IMR-90 (cell line): ENCODE data around the gene CYRIA. TPM values are rescaled to one million over a fixed set of nuclear protein-coding genes. Genes with fewer than 3 reads are reported as not detected.

ENCODE experiments used
- ATAC-seq: fragments of 200-7000 bp; cut with Tn5 transposase; 2 replicates; pipeline ENCODE4 v1.9.1; 2020; ENCODE audit warnings: low read depth, mild to moderate bottlenecking, moderate library complexity
- BruUV-seq: library from RNA; stranded (reverse); fragments of 400-500 nt; replicated peaks from 2 replicates; lab custom pipeline; 2021; lab: Mats Ljungman, UMichigan
- CTCF ChIA-PET: fragments of 300-600 bp; formaldehyde crosslinking; extraction: SDS; loops from one replicate; lab custom pipeline; 2021; ENCODE audit warnings: antibody characterized with exemption; lab: Yijun Ruan, JAX
- POLR2A ChIA-PET: fragments of 300-600 bp; sonication (Branson Sonifier 250); formaldehyde crosslinking; loops from one replicate; lab custom pipeline; 2022; ENCODE audit warnings: antibody characterized with exemption; ENCODE audit not compliant: unreplicated experiment; lab: Charles Lee
- DNase-seq: peaks from one replicate; pipeline ENCODE4 v3.0.0; 2013
- H2AFZ ChIP-seq: replicated peaks from 2 replicates; pipeline ENCODE3; 2013; ENCODE audit warnings: low read length, mild to moderate bottlenecking; ENCODE audit not compliant: poor library complexity
- H2AK5ac ChIP-seq: 2 replicates; pipeline ENCODE4 v1.6.1; 2013; ENCODE audit warnings: low read depth, low read length, inconsistent platforms
- H2AK9ac ChIP-seq: replicated peaks from 2 replicates; pipeline ENCODE3; 2013; ENCODE audit warnings: mild to moderate bottlenecking, low read depth, low read length, moderate library complexity; ENCODE audit not compliant: poor library complexity
- H2BK120ac ChIP-seq: 2 replicates; pipeline ENCODE4 v1.6.1; 2013; ENCODE audit warnings: low read depth, low read length, inconsistent platforms
- H2BK15ac ChIP-seq: 3 replicates; pipeline ENCODE4 v1.6.1; 2013; ENCODE audit warnings: low read depth, low read length, inconsistent platforms
- H2BK20ac ChIP-seq: 2 replicates; pipeline ENCODE4 v1.6.1; 2013; ENCODE audit warnings: low read depth, mild to moderate bottlenecking, inconsistent platforms, low read length, moderate library complexity
- H2BK5ac ChIP-seq: 2 replicates; pipeline ENCODE4 v1.6.1; 2013; ENCODE audit warnings: mild to moderate bottlenecking, low read depth, low read length, inconsistent platforms; ENCODE audit not compliant: poor library complexity, severe bottlenecking
- H3K14ac ChIP-seq: replicated peaks from 2 replicates; pipeline ENCODE4 v1.6.1; 2013; ENCODE audit warnings: low read depth, low read length, inconsistent platforms
- H3K18ac ChIP-seq: 2 replicates; pipeline ENCODE4 v1.6.1; 2013; ENCODE audit warnings: low read depth, low read length, control low read depth
- H3K23ac ChIP-seq: 2 replicates; pipeline ENCODE4 v1.6.1; 2013; ENCODE audit warnings: low read depth, low read length, inconsistent platforms
- H3K27ac ChIP-seq: 2 replicates; pipeline ENCODE4 v1.5.1; 2013; ENCODE audit warnings: mild to moderate bottlenecking, control low read depth, low read length; ENCODE audit not compliant: insufficient read depth
- H3K27me3 ChIP-seq: 2 replicates; pipeline ENCODE4 v1.6.1; 2013; ENCODE audit warnings: low read length; ENCODE audit not compliant: control insufficient read depth, insufficient read depth
- H3K36me3 ChIP-seq: 2 replicates; pipeline ENCODE4 v1.6.1; 2013; ENCODE audit warnings: low read length, mixed read lengths; ENCODE audit not compliant: control insufficient read depth, insufficient read depth
- H3K4ac ChIP-seq: 2 replicates; pipeline ENCODE4 v1.6.1; 2013; ENCODE audit warnings: low read depth, low read length, inconsistent platforms
- H3K4me1 ChIP-seq: 2 replicates; pipeline ENCODE4 v1.6.1; 2013; ENCODE audit warnings: low read length, mixed read lengths; ENCODE audit not compliant: control insufficient read depth, insufficient read depth
- H3K4me2 ChIP-seq: 2 replicates; pipeline ENCODE4 v1.6.1; 2013; ENCODE audit warnings: low read depth, mild to moderate bottlenecking, control low read depth, low read length, moderate library complexity
- H3K4me3 ChIP-seq: 2 replicates; pipeline ENCODE4 v1.5.1; 2013; ENCODE audit warnings: low read depth, mild to moderate bottlenecking, control low read depth, low read length, moderate library complexity; ENCODE audit not compliant: insufficient read depth
- H3K56ac ChIP-seq: 2 replicates; pipeline ENCODE4 v1.6.1; 2013; ENCODE audit warnings: low read length, inconsistent platforms; ENCODE audit not compliant: insufficient read depth; ENCODE audit errors: extremely low read depth
- H3K79me1 ChIP-seq, 2 experiments: 2 replicates each; pipeline ENCODE4 v1.6.1; 2013; ENCODE audit warnings: low read length in 2 of 2, inconsistent platforms in 1 of 2, low read depth in 1 of 2
- H3K9ac ChIP-seq: 2 replicates; pipeline ENCODE4 v1.6.1; 2013; ENCODE audit warnings: low read depth, low read length, control low read depth
- H3K9me1 ChIP-seq: 2 replicates; pipeline ENCODE4 v1.6.1; 2013; ENCODE audit warnings: low read length, inconsistent platforms; ENCODE audit not compliant: insufficient read depth
- H3K9me3 ChIP-seq: 2 replicates; pipeline ENCODE4 v1.6.1; 2013; ENCODE audit warnings: low read length; ENCODE audit not compliant: control insufficient read depth, insufficient read depth
- H4K20me1 ChIP-seq: 2 replicates; pipeline ENCODE4 v1.6.1; 2013; ENCODE audit warnings: low read length, inconsistent platforms; ENCODE audit not compliant: insufficient read depth
- H4K5ac ChIP-seq: 2 replicates; pipeline ENCODE4 v1.6.1; 2013; ENCODE audit warnings: mild to moderate bottlenecking, low read depth, low read length, control low read depth
- H4K8ac ChIP-seq, 2 experiments: 2 replicates each; pipeline ENCODE4 v1.6.1; 2013; ENCODE audit warnings: low read depth in 2 of 2, low read length in 2 of 2, control low read depth in 1 of 2, inconsistent platforms in 1 of 2
- H4K91ac ChIP-seq: 2 replicates; pipeline ENCODE4 v1.6.1; 2013; ENCODE audit warnings: low read depth, low read length, inconsistent platforms; ENCODE audit not compliant: insufficient read depth
- FOS ChIP-seq: fragments of 150-350 bp; IDR thresholded peaks from 2 replicates; pipeline ENCODE4 v1.6.1; 2016; ENCODE audit warnings: low read depth, low read length
- MAFK ChIP-seq: IDR thresholded peaks from 2 replicates; pipeline ENCODE4 v1.6.1; 2012; ENCODE audit warnings: low read depth, low read length, improper control_type of control experiment
- WGBS, 2 experiments: methylation state at CpG; one replicate each; pipeline versions ENCODE4 v1.1.5 to v1.1.7; 2013; ENCODE audit warnings: missing lambda C conversion rate in 2 of 2; ENCODE audit not compliant: insufficient read length in 1 of 2; ENCODE audit errors: extremely low coverage in 2 of 2; 5-methylcytosine and 5-hydroxymethylcytosine counted together
- dilution Hi-C: fragments of 300-500 bp; cut with HindIII; formaldehyde crosslinking; loops from one replicate; pipeline ENCODE4 v1.14.3; 2018; ENCODE audit warnings: low sequenced_read_pairs; ENCODE audit not compliant: unreplicated experiment
- in situ Hi-C: fragments of 300-500 bp; cut with MboI; formaldehyde crosslinking; loops from 3 replicates; pipeline ENCODE4 v1.14.3; 2019; ENCODE audit warnings: low sequenced_read_pairs, inconsistent platforms, mixed read lengths
- intact Hi-C: fragments of 100-400 bp; cut with micrococcal nuclease; formaldehyde crosslinking; loops from 2 replicates; pipeline ENCODE4 v1.10.0; 2022
- polyA plus RNA-seq, 3 experiments: library from polyadenylated mRNA; depleted of rRNA; stranded (reverse); fragments of >200 nt; gene quantifications; 2 replicates each; pipeline ENCODE4 v1.2.3, GENCODE V29; 2012; ENCODE audit warnings: low replicate concordance in 1 of 3
- total RNA-seq: library from RNA; depleted of rRNA; stranded (reverse); fragments of >200 nt; gene quantifications from 2 replicates; pipeline ENCODE4 v1.2.3, GENCODE V29; 2012

Gene CYRIA
- total and polyA plus RNA-seq, 2 of the 4 experiments (the other 2 are of a cell fraction) = 1.7 to 3.8 TPM

DNA sequence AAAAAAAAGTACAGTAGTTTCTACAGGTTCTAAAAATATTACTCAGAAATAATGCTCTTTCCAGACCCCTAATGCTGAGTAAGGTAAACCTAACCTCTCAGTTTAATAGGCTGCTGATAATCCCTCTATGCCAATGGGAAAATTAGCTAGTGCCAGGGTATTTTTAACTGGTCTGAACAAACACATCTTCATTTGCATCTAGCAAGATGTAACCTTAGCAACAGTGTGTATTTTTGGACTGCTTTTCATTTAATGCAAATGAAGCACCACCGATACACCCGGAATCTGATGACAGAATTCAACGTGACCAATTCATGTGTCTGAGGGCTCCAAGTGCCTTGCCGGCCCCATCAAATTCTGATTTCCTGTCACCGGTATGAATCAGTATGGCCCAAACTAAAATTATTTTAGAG lies 47.4 kb upstream of the CYRIA start:
- no peak overlapping the region for H2BK5ac ChIP-seq
- BruUV-seq = no TSS peak
- no peak overlapping the region for H3K27ac ChIP-seq
- no peak overlapping the region for H3K4ac ChIP-seq
- H4K91ac ChIP-seq = no peak overlapping the region
- ChIA-PET POLR2A (no interaction called here), CTCF (interaction anchor here (0.6 kb wide), 1 partner anchor 12 kb away, joined by 3 read pairs; no protein-coding TSS in a partner anchor)
- H2AK5ac ChIP-seq = no peak overlapping the region
- in situ Hi-C loops = no loop called here
- H3K27me3 ChIP-seq = peaks cover 2% of the 10 kb centered on the region; the same call in 1 of the 2 replicates
- H2BK120ac ChIP-seq = no peak overlapping the region
- no peaks in the 10 kb centered on the region for H3K9me1 ChIP-seq
- ATAC-seq = no peak
- no peak overlapping the region for H3K23ac ChIP-seq
- H3K4me1 ChIP-seq = no peaks in the 10 kb centered on the region
- dilution Hi-C loops = no loop called here
- no peak overlapping the region for H4K5ac ChIP-seq
- H3K79me1 ChIP-seq = no peaks in the 10 kb centered on the region
- H4K20me1 ChIP-seq = no peaks in the 10 kb centered on the region
- H3K9me3 ChIP-seq = no peaks in the 10 kb centered on the region
- H4K8ac ChIP-seq = no peak overlapping the region
- TF ChIP-seq MAFK (0 out of 2 replicates have a peak, but pooled peaks have one; percentile 6), FOS (no peak)
- no peak for DNase-seq
- no CpG with 5 or more reads among the region's 5 CpGs for WGBS, 2 experiments
- no peak overlapping the region for H2AK9ac ChIP-seq
- H2BK20ac ChIP-seq = no peak overlapping the region
- no peak overlapping the region for H3K14ac ChIP-seq
- intact Hi-C loops = loop anchor here (5.0 kb wide), 1 partner anchor 46 kb away; the partner anchor contains the start of gene CYRIA
- H3K4me3 ChIP-seq = no peak overlapping the region
- no peak overlapping the region for H3K9ac ChIP-seq
- no peak overlapping the region for H3K56ac ChIP-seq
- H3K36me3 ChIP-seq = no peaks in the 10 kb centered on the region
- no peak overlapping the region for H3K4me2 ChIP-seq
- H3K18ac ChIP-seq = no peak overlapping the region
- H2BK15ac ChIP-seq = no peak overlapping the region
- no peak overlapping the region for H2AFZ ChIP-seq
